ENCODE measurements around the gene RPS6KA3. TPM values are rescaled to one million over a fixed set of nuclear protein-coding genes. Genes with fewer than 3 reads are reported as not detected.

Gene RPS6KA3
- total and polyA plus RNA-seq, 4 donors: 12.5 to 81.4 (median 39.3) TPM

DNA sequence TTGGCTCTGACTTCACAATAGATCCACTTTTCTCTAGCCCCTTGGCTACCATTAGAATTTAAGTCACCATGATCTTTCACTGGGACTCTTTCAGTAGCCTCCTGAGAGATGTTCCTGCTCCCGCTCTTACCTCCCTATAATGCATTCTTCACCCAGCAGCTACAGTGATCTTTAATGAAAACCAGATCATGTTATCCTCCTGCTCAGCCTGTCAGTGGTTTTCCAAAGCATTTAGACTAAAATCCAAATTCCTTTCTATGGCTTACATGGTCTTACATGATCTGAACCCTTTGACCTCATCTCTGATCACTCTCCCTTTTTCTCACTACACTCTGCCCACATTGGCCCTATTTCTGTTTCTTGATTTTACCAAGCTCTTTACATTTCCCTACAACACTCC lies 18.3 kb upstream of the RPS6KA3 start:
- no peak overlapping the region for H3K27ac ChIP-seq (ENCODE audit: low read depth in 1 of 2, low read length in 1 of 2)
- TF ChIP-seq, protein P1, sequence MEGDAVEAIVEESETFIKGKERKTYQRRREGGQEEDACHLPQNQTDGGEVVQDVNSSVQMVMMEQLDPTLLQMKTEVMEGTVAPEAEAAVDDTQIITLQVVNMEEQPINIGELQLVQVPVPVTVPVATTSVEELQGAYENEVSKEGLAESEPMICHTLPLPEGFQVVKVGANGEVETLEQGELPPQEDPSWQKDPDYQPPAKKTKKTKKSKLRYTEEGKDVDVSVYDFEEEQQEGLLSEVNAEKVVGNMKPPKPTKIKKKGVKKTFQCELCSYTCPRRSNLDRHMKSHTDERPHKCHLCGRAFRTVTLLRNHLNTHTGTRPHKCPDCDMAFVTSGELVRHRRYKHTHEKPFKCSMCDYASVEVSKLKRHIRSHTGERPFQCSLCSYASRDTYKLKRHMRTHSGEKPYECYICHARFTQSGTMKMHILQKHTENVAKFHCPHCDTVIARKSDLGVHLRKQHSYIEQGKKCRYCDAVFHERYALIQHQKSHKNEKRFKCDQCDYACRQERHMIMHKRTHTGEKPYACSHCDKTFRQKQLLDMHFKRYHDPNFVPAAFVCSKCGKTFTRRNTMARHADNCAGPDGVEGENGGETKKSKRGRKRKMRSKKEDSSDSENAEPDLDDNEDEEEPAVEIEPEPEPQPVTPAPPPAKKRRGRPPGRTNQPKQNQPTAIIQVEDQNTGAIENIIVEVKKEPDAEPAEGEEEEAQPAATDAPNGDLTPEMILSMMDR (IDR thresholded peaks at IDR 0.05; ENCODE audit: control extremely low read depth, extremely low read depth): no peak
- peaks cover 0 to 5% (median 0%) of the 10 kb centered on the region in 4 donors for H3K9me3 ChIP-seq (ENCODE audit: control insufficient read depth in 4 of 4, insufficient read depth in 3 of 4, low read length in 3 of 4)
- no peak overlapping the region for H3K4me3 ChIP-seq
- no peaks in the 10 kb centered on the region for H3K4me1 ChIP-seq (ENCODE audit: control insufficient read depth in 5 of 5, insufficient read depth in 5 of 5, low read length in 5 of 5)
- 82 to 93% methylated on average over 1 of the region's 1 CpG for WGBS, 2 donors
- no peak for ATAC-seq (ENCODE audit: insufficient read depth, low FRiP score)
- no peak for DNase-seq
- H3K27me3 ChIP-seq (ENCODE audit: control insufficient read depth in 3 of 3, insufficient read depth in 3 of 3, low read length in 2 of 3): peaks cover 0 to 24% (median 11%) of the 10 kb centered on the region in 3 donors
- H3K36me3 ChIP-seq (ENCODE audit: control insufficient read depth in 4 of 4, insufficient read depth in 4 of 4, low read length in 4 of 4): no peaks in the 10 kb centered on the region
- H3K9ac ChIP-seq (ENCODE audit: insufficient read depth in 1 of 2, low read length in 2 of 2): no peak overlapping the region

DNA sequence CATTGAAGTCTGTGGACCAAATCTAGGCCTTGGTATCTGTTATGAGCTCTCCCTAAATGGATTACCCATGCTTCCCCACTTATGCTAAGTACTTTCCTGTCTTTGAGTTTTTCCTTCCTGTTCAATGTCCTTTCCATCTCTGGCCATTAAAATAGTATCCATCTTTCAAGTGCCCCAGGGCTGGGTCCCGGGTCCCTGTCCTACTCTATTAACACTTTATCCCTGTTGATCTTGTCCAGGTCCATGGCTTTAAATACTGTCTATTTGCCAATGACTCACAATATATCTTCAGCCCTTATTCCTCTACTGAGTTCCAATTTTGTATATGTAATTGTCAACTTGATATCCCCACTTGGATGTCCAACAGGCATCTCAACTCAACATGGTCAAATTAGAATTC lies 17.7 kb upstream of the RPS6KA3 start:
- Histone ChIP-seq H3K4me3 (no peak overlapping the region), H3K9ac (ENCODE audit: insufficient read depth in 1 of 2, low read length in 2 of 2) (no peak overlapping the region), H3K4me1 (ENCODE audit: control insufficient read depth in 5 of 5, insufficient read depth in 5 of 5, low read length in 5 of 5) (no peaks in the 10 kb centered on the region), H3K9me3 (ENCODE audit: control insufficient read depth in 4 of 4, insufficient read depth in 3 of 4, low read length in 3 of 4) (peaks cover 0 to 5% (median 0%) of the 10 kb centered on the region in 4 donors), H3K27me3 (ENCODE audit: control insufficient read depth in 3 of 3, insufficient read depth in 3 of 3, low read length in 2 of 3) (peaks cover 0 to 20% (median 12%) of the 10 kb centered on the region in 3 donors), H3K27ac (ENCODE audit: low read depth in 1 of 2, low read length in 1 of 2) (no peak overlapping the region), H3K36me3 (ENCODE audit: control insufficient read depth in 4 of 4, insufficient read depth in 4 of 4, low read length in 4 of 4) (no peaks in the 10 kb centered on the region)
- ATAC-seq (ENCODE audit: insufficient read depth, low FRiP score): no peak
- DNase-seq: no peak
- TF ChIP-seq, protein P1 (IDR thresholded peaks at IDR 0.05; ENCODE audit: control extremely low read depth, extremely low read depth): no peak
- 64 to 79% methylated on average over 1 of the region's 1 CpG for WGBS, 2 donors

DNA sequence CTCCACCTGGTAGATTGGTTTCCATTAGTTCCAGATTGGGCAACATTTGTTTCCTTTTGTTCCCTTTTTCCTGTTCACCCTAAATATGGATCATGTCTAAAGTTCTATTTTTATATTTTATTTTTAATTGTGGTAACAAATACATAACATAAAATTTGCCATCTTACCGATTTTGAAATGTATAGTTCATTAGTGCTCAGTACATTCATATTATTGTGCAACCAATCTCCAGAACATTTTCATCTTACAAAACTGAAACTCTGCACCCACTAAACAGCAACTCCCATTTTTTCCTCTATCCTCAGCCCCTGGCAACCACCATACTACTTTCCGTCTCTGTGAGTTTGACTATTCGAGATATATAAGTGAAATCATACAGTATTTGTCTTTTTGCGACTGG lies 14.2 kb upstream of the RPS6KA3 start:
- Histone ChIP-seq H3K27ac (ENCODE audit: low read depth in 1 of 2, low read length in 1 of 2) (no peak overlapping the region), H3K4me1 (ENCODE audit: control insufficient read depth in 5 of 5, insufficient read depth in 5 of 5, low read length in 5 of 5) (no peaks in the 10 kb centered on the region), H3K4me3 (no peak overlapping the region), H3K9me3 (ENCODE audit: control insufficient read depth in 4 of 4, insufficient read depth in 3 of 4, low read length in 3 of 4) (no peaks in the 10 kb centered on the region), H3K9ac (ENCODE audit: insufficient read depth in 1 of 2, low read length in 2 of 2) (no peak overlapping the region), H3K36me3 (ENCODE audit: control insufficient read depth in 4 of 4, insufficient read depth in 4 of 4, low read length in 4 of 4) (no peaks in the 10 kb centered on the region), H3K27me3 (ENCODE audit: control insufficient read depth in 3 of 3, insufficient read depth in 3 of 3, low read length in 2 of 3) (peaks cover 0 to 16% (median 6%) of the 10 kb centered on the region in 3 donors)
- TF ChIP-seq, protein P1 (IDR thresholded peaks at IDR 0.05; ENCODE audit: control extremely low read depth, extremely low read depth): no peak
- WGBS, 2 donors: 80 to 91% methylated on average over 4 of the region's 4 CpGs
- DNase-seq: no peak
- no peak for ATAC-seq (ENCODE audit: insufficient read depth, low FRiP score)

DNA sequence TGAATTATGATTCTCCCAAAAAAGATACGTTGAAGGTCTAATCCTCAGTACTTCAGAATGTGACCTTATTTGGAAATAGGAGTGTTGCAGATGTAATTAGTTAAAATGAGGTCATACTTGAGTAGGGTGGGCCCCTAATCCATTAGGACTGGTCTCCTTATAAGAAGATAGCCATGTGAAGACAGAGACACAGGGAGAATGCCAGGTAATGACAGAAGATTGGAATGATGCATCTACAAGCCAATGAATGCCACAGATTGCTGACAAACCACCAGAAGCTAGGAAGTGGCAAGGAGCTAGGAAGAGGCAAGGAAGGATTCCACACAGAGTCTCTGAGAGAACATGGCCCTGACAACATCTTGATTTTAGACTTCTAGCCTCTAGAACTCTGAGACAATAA lies 7.4 kb upstream of the RPS6KA3 start:
- Histone ChIP-seq H3K27ac (ENCODE audit: low read depth in 1 of 2, low read length in 1 of 2) (no peak overlapping the region), H3K9me3 (ENCODE audit: control insufficient read depth in 4 of 4, insufficient read depth in 3 of 4, low read length in 3 of 4) (no peaks in the 10 kb centered on the region), H3K9ac (ENCODE audit: insufficient read depth in 1 of 2, low read length in 2 of 2) (no peak overlapping the region), H3K4me1 (ENCODE audit: control insufficient read depth in 5 of 5, insufficient read depth in 5 of 5, low read length in 5 of 5) (peaks cover 0 to 3% (median 0%) of the 10 kb centered on the region in 5 donors), H3K27me3 (ENCODE audit: control insufficient read depth in 3 of 3, insufficient read depth in 3 of 3, low read length in 2 of 3) (peaks cover 0 to 34% (median 16%) of the 10 kb centered on the region in 3 donors), H3K36me3 (ENCODE audit: control insufficient read depth in 4 of 4, insufficient read depth in 4 of 4, low read length in 4 of 4) (no peaks in the 10 kb centered on the region), H3K4me3 (no peak overlapping the region)
- ATAC-seq (ENCODE audit: insufficient read depth, low FRiP score) (no peak), DNase-seq (no peak)
- WGBS, 2 donors: 49 to 84% methylated on average over 1 of the region's 1 CpG
- TF ChIP-seq, protein P1 (IDR thresholded peaks at IDR 0.05; ENCODE audit: control extremely low read depth, extremely low read depth): no peak
